ENCODE measurements around the gene POU3F1.

The POU3F1 gene
- total RNA-seq = 3.0 reads per million, percentile 10 among the genes with 10 or more reads in this experiment

DNA sequence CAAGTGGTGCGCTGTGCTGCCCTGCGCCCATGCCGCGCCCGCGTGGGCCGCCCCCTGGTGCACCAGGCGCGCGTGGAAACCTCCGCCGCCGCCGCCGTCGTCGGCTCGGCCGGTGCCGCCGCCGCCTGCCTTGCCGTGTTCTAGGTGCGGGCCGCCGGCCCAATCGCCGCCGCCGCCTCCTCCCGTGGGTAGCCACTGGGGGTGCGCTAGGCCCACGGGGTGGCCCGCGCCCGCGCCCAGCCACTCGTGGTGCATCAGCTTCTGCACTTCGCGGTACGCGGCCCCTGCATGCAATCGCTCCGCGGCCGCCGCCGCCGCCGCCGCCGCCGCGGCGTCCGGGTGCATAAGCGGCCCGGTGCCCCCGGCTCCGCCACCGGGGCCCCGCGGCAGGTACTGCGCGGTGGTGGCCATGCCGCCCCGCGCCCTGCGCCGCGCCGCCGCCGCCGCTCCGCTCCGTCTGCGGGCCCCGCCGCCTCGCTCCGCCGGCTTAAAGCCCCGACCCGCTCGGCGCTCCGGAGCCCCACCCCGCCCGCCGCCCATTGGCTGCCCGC, at the start of gene POU3F1:
Gene POU3F1 (minus strand): TSS at position 461 of the 551 bp plus-strand sequence. CDS start 50 bp downstream, at position 411.
- no peak for DNase-seq

- DNase-seq = no peak
Measured at GRCh38 chr1:38095454-38095931, 48.9 kb upstream of the POU3F1 start.

DNA sequence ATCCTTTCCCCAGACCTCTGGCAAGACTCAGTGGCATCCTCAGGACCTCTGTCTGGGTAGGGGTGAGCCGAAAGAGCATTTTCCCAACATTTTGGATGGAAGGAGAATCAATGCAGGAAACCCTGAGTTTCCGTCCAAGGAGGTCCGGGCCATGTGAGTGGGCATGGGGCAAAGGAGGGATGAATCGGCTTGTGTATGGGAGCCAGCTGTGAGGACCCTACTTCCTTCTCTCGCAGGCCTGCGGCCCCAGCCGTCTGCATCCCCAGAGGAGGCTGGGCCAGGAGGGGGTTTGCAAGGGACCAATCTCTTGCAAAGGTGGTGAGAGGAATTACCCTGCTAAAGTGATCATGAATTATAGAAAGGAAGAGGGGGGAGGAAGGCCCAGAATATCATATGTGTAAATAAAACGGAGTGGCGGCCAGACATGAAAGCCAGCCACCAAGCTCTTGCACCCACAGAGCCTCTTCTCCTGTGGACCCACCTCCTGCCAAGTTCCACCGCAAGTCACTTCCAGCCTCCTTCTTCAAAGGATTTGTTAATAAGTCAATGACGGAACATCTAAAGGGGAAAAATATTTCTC, 48.2 kb upstream of the POU3F1 start:
- no peak for DNase-seq

DNA sequence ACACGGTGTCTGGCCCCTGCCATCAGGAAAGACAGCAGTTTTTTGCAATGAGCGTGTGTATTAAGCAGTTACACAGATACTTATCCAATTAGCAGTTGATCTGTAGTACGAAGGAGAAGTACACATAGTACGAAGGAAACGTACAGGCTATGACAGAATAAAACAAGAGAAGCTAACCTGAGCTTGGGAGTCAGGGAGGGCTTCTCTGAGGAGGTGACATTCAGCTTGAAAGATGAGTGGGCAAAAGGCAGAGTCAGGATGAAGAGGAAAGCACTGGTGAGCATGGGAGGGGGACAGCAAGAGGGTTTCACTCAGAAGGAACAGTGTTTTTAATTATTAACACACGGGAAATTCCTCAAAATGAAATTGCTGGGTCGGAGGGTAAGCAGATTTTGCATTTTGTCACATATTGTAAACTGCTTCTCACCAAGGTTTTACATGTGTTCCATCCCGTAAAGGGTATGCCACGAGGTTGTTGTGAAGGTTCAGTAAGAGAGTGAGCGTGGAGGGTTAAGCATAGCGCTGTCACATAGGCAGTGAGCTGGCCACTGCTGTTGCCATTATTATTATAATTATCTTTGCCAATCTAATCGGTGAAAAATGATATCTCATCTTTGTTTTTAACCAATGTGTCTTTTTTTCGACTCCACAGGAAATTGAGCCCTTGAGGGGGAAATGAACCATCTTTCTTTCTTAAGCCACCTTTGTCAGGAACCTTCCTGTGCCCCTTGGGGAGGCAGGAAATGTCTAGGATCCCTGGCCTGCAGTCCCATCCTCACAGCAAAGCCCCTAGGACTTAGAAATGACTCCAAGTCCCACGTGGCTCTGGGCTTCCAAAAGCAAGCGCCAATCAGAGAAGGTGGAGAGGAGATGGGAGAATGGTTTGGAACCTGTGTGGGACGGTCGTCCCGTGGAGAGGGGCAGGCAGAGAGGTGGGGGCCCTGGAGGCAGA, 47.3 kb upstream of the POU3F1 start:
- DNase-seq = no peak

DNA sequence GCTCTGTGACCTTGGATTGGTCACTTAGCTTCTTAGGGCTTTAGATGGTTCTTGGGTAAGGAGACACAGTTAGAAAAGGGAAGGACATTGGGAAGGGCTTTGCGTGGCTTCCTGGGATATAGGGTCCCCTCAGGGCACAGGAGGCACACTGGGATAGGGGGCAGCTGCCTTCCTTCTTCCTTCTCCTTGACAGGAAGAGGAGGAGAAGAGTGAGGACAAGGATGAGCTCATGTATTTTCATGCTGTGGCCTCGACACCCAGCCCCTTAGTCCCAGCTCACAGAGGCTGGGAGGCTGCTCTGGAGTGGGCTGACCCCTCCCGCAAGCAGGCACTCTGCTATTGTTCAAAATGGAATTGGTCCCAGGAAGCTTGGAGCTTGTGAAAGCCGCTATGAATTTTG, 45.7 kb upstream of the POU3F1 start:
- DNase-seq = no peak

GRCh38 chr1:38090796-38091195, 44.2 kb upstream of the POU3F1 start:
- DNase-seq = no peak

DNA sequence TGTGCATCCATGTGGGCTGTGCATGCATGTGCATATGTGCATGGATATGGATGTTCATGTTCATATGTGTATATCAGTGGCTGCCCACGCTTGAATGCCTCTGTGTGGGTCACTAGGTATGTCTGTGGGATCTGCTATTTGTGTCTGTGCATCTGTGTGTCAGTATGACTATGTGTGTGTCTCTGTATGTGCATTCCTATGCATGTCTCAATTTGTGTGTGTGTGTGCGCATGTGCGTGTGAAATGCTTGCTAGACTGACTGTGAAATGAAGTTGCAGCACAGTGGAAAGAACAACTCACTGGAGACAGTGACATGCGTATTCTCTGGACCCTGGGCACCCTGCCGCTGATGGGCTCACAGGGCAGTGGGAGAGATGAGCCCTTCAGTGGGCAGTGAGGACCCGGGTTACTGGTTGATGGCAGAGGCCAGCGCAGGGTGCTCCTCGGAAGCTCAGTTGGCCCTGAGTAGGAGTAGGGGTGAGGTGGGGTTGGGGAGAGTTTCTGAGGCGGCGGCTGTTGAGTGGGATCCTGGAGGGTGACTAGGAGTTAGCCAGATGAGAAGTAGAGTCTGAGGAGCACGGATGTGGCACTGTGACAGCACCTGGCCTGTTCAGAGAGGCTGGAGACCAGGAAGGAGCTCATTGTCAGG, 43.2 kb upstream of the POU3F1 start:
- DNase-seq = no peak

GRCh38 chr1:38088791-38089190, 42.2 kb upstream of the POU3F1 start:
- no peak for DNase-seq

GRCh38 chr1:38088366-38088765, 41.8 kb upstream of the POU3F1 start:
- no peak for DNase-seq

- DNase-seq = no peak
Measured at GRCh38 chr1:38087676-38088075, 41.1 kb upstream of the POU3F1 start.

- no peak for DNase-seq
Measured at GRCh38 chr1:38085666-38086330, 39.2 kb upstream of the POU3F1 start.

- no peak for DNase-seq
Measured at GRCh38 chr1:38084700-38085099, 38.1 kb upstream of the POU3F1 start.

DNA sequence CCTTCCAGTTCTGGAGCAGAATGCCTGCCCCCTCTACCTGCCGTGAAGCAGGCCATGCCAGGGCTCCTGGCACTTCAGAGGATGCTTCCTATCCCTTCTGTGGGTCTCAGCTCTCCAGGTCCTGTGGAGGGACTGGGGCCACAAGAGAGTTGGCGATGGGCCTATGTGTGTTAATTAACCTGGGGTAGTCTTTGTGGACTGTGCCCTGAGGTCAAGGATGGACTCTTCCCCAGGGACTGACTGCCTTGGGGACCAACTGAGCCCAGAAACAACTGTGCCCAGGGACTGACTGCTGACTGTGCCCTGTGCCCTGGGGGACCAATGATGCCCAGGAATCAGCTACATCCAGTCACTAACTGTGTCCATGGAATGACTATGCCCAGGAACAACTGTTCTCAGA, 37.5 kb upstream of the POU3F1 start:
- no peak for DNase-seq

GRCh38 chr1:38083541-38083940, 36.9 kb upstream of the POU3F1 start:
- no peak for DNase-seq

DNA sequence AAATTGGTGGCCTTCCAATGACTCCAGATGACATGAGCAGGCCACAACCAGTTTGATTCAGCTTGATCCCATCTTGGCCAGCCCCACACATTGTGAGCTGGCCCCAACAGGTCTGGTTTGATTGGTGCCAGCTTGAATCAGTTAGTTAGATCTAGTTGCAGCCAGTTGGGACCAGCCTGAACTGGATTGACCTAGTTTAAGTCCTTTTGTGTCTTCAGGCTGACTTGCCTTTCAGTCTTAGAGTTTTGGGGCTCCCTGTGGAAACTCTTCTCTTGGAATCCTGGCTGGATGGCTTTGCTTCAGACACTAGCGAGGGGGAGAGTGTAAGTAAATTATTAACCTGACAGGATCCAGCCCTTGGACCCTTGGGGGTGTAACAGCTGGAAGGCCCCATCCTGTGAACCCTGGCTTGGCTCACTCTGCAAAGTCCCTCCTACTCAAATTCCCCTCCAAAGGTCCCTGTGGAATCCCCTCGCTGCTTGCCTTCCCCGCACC, 36.2 kb upstream of the POU3F1 start:
- no peak for DNase-seq

- no peak for DNase-seq
Measured at GRCh38 chr1:38079019-38079418, 32.4 kb upstream of the POU3F1 start.

DNA sequence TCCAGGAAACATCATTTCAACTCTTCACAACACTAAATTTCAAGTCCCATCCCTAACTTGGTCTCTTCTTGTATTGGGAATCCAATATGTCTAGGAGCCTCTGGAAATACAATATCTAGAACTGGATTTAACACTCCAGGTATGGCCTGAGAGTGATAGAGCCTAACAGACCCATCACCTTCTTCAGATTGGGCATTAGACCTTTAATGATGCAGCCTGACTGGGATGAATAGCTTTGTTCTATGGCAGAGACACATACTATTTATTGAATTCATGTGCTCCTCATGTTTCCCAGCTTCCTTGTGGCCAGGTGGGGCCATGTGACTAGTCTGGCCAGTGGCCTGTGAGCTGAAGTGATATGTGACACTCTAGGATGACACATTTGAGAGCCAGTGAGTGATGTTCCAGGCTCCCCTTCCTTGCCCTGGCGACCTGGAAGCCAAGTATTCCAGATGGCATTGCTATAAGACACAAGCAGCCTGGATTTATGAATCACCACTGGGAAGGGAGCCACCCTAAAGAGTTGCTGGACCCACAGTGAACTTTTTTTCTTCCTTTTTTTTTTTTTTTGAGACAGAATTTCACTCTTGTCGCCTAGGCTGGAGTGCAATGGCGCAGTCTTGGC, 31.0 kb upstream of the POU3F1 start:
- DNase-seq = no peak

GRCh38 chr1:38076455-38076854, 29.9 kb upstream of the POU3F1 start:
- no peak for DNase-seq

DNA sequence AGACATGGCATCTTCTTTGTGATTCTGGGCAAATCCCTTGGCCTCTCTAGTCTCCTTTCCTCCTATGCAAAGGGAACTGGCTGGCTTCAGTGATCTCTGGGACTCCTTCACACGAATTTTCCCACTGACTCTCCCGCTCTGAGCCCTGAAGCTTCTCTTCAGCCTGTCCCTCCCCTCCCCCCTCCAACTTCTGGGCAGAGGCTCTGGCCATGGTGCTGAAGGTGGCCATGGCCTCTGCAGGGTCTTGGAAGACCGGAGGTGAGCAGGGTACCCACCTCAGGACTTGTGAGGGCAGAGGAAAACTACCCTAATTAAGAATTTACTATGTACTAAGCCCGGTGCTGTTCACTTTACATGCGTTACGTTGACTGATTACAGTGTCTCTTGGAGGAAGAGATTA, 29.4 kb upstream of the POU3F1 start:
- no peak for DNase-seq

- no peak for DNase-seq
Measured at GRCh38 chr1:38075191-38075590, 28.6 kb upstream of the POU3F1 start.

DNA sequence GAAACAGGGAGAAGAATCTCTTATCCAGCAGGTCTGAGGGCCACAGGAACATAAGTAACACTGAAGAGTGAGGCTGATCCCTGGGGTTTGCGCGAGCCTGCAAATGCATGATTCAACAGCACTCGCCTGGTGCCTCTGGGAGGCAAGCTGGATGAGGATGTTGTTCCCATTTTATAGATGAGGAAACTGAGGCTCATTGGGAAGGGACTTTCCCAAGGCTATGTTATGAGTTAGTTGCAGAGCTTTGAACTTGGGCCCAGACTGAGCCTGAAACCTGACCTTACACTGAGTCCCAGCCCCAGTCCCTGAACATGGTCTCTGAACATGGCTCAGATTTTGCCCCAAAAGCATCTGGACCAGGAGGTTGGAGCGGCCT, 27.7 kb upstream of the POU3F1 start:
- no peak for DNase-seq

All from effector CD4-positive, alpha-beta T cell (primary cell).